Esophagus mucosa (tissue), 1 donor: ENCODE measurements around the gene UTP15. TPM values are rescaled to one million over a fixed set of nuclear protein-coding genes. Genes with fewer than 3 reads are reported as not detected.

Experiments
- ATAC-seq: fragments of 200-7000 bp; cut with Tn5 transposase; one replicate; pipeline ENCODE4 v1.9.1; 2020
- total RNA-seq: library from RNA; stranded (reverse); gene quantifications from one replicate; pipeline ENCODE4 v1.2.4, GENCODE V29; 2023
- donor health status: DM: yes; HTN: yes; CAD: no.

UTP15 gene
- total RNA-seq, 1 donor from 2014 or later = 16.9 TPM

DNA sequence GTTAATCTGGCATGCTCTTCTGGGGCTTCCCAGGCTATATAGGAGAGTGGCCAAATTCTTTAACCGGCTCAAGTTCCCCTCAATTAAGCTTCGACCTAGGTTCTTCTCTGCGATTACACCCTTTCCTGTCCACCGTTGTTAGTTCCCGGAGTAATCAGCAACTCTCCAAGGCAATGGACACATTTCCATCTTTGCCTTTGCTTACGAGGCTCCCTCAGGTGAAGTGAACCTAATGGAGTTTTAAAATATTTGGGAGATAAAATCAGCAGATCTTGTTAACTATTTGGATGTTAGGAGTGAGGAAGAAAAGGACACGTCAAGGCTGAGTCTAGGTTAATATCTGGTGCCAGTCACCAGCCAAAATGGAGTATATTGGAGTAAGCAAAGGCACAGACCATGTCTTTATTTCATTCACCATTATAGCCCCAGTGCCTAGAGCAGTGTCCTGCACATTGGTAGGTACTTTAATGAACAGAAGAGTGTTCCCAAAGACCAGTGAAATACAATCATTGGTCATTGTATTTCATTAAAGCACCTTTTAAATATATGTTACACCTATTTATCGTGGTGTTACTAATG is 515 bp downstream of the UTP15 start:
- ATAC-seq = no peak

DNA sequence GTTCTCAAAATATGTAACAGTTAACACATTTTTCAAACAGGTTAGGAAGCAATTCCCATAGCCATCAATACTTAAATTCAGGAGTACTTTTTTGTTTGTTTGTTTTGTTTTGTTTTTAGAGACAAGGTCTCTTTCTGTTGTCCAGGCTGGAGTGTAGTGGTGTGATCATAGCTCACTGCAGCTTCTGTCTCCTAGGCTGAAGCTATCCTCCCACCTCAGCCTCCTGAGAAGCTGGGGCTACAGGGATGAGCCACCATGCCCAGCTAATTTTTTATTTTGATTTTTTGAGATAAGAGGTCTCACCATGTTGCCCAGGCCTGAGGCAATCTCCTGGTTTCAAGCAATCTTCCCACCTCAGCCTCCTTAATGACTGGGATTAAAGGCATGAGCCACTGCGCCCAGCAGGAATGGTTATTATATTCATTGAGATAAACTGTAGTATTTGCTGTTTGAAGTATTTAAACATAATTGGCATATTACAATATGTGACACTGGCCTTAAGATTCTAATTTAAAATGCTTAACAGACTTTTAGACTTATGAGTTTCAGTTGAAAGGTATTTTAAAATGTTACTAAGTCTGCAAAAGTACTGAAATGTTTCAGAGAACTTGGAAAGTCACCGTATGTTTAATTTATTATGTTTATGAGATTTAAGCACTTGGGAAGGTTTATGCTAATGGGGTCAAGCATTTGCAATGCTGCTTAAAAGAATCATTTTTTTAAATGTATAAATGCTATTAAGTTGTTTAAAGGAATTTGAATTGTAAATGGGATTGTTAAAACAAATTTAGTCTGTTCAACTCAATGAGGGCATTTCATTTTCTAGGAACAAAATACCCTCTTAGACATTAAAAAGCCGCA is 17.0 kb downstream of the UTP15 start:
- no peak for ATAC-seq

DNA sequence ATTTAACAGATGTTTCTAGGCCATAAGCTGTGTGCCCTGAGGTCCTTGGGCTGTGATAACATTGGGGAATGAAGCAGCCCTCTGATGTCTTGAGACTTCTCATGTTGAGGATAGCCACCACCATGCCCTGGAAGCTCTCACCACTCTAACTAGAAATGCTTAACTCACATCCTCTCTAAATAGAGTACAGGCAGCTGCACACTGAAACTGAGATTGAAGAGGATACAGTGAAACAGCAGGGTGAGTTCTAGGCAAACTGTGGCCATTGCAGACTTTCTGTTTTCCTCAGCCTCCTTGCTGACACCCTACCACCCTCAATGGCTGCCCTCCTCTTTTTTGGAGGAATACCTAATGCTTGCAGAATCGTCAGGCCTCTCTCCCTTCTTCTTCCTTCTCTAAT is 22.4 kb downstream of the UTP15 start:
- ATAC-seq = no peak

DNA sequence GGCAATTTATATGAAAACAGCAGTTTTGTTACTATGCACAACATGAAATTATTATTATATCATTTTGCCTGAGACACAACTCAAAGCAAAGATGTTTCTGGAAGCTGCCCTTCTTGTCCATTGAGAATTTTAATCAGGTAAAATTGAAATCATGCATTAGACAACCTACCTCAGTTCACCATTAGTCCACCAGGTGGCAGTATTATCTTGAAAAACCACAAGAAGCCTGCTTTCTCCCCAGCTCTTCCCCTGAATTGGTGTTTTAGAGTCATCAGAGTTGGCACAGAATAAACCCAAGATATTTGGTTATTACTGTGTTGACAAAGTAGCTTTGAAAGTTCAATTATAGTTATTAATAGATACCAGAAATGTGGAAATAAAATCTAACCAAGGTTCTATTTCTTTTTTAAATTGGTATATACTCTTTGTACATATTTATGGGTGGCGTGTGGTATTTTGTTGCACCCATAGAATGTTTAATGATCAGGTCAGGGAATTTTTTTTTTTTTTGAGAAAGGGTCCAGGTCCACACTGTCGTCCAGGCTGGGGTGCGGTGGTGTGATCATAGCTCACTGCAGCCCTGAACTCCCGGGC is 25.7 kb downstream of the UTP15 start:
- ATAC-seq = peak; percentile 84

DNA sequence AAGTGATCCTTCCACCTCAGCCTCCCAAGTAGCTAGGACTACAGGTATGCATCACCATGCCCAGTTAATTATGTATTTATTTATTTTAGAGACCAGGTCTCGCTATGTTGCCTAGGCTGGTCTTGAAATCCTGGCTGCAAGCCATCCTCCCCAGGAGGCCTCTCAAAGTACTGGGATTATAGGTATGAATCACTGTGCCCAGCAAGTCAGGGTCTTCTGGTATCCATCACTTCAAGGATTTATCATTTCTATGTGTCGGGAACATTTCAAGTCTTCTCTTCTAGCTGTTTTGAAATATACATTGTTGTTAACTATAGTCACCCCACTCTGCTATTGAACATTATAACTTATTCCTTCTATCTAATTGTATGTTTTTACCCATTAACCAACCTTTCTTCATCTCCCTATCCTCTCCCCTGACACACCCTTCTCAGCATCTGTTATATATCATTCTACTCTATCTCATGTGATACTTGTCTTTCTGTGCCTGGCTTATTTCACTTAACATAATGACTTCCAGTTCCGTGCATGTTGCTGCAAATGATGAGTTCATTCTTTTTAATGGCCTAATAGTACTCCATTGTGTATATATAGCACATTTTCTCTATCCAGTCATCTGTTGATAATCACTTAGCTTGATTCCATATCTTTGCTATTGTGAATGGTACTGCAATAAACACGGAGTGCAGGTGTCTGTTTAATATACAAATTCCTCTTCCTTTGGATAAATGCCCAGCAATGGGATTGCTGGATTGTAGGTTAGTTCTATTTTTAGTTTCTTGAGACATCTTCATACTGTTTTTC is 26.4 kb downstream of the UTP15 start:
- no peak for ATAC-seq

DNA sequence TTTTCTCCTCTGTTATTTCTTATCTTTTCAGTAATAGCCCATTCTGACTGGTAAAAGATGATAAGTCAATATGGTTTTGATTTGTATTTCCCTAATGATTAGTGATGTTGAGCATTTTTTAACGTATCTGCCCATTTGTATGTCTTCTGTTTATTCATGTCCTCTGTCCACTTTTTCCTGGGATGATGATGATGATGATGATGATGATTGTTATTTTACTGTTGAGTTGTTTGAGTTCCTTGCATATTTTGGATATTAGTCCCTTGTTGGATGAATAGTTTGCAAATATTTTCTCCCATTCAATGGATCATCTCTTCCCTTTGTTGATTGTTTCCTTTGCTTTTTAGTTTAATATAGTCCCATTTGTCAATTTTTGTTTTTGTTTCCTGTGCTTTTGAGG is 27.0 kb downstream of the UTP15 start:
- ATAC-seq = no peak

DNA sequence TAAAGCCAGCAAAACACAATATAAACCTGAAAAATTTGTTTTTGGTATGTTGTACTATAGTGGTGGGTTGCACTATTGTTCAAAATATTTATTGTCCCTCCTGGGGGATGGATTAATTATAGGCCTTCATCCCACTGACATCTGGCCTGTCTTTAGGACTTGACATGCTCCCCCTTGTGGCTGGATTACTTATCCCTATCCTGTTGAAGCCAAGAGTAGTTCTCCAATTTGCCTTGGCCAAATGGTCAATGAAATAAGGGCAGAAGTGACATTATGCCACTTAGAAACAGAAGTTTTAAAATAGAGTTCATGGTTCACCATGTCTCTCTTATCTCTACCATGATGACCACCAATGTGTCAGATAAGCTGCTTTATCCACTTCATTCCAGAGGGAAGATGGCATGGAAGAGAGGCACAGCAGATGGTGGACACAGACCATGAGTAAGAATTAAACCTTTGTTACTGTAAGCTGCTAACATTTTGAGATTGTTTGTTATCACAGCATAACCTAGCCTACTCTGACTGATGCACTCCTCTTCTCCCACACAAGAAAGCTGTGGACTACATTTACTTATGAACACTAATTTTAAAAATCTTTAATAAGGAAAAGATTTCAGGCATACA is 31.3 kb downstream of the UTP15 start:
- ATAC-seq = no peak

DNA sequence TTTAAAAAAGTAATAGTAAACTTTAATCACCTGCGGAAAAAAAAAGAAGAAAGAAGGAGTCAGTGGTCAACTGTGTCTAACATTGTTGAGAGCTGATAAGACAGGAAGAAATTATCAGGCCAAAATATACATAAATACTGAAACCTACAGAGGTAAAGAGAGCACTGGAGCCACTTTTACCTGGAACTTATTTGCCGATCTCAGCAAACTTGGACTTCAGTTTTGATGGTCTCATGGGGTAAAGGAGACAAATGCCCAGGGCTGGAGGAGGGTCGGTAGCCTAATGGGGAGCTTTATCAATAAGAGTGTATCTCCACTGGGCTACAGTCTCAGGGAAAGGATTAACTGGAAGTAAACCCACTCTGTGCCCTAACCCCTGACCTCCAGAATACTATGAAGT is 33.8 kb downstream of the UTP15 start:
- ATAC-seq = no peak

DNA sequence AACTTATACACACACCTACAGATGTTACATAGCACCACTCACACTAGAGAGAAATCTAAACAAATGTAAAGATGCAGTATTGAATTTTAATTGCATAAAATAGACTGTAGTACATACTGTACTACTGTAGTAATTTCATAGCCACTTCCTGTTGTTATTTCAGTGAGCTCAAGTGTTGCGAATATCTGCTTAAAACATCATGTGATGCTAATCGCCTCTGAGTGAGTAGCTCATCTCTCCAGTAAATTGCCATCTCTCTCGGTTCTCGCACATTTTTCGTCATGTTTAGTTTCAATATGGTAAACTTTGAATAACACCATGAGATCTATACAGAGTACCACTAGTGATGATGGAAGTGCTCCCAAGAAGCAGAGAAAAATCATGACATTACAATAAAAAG is 38.5 kb downstream of the UTP15 start:
- ATAC-seq = no peak

DNA sequence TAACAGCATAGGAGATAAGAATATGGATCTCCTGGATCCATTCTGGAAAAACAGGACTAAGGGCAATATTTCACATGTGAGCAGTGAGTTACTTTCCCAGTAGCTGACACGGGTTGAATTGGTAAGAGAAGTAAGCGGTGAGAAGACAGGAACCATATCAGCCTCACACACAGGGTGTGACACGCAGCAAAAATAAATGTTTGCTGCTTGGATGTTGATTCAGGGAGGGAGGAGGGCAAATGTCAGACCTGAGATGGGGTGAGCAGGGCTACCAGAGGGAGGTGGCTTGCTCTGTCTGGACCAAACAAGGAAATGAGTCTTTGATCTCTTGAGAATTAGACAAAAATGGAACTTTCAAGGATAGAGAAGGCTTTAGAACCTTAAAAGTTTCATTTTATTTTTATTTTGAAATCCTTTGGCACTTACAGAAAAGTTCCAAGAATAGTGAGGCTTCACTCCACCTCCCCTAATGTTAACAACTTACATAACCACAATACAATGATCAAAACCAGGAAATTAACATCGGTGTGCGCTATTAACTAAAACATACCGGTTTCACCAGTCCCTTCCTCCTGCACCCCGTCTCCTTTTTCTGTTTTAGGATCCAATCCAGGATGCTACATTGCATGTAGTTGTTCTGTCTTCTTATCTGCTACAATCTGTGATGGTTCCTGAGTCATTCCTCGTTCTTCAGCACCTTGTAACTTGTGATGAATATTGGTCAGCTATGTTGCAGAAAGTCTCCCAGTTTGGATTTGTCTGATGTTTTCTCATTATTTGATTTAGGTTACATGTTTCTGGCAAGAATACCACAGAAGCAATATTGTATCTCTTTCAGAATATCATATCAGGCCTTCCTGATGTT is 39.9 kb downstream of the UTP15 start:
- peak; percentile 59 for ATAC-seq

DNA sequence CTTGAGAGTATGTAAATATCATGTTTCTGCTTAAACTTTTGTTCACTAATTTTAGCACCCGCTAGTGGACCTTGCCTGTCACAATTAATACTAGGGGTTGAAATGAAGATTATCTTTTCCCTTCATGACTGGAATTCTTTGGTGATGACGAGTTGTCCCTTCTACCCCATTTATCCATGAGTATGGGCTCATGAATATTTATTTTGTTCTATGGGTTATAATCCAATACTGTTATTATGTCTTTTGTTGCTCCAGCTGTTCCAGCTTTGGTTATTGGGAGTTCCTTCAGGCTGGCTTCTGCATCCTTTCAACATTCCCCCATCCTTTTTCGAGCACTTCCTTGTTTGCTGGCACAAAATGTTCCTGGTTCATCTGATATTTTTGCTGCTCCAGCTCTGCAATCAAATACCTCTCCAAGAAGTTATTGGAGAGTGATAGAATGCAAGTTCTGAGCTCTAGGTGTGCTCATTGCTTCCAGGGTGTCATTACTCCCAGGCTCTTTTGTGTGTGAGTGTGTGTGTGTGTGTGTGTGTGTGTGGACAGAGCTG is 40.7 kb downstream of the UTP15 start:
- ATAC-seq = no peak

DNA sequence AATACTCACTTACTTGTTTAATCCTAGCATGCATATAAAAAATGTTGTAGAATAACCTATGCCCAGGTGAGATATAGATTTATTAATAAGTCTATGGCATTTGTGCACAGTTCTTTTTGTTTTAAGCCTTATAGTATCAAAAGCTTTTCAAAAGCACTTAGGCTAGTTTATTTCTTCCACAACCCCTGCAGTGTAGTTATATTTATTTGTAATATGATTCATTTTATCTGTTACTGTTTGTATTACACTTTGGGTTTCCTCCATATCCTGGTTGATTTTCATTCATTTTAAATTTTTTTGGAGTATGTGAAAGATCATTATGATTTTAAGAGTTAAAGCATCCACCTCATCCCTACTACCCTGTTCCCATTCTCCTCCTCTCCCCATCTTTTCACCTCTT is 41.7 kb downstream of the UTP15 start:
- no peak for ATAC-seq

DNA sequence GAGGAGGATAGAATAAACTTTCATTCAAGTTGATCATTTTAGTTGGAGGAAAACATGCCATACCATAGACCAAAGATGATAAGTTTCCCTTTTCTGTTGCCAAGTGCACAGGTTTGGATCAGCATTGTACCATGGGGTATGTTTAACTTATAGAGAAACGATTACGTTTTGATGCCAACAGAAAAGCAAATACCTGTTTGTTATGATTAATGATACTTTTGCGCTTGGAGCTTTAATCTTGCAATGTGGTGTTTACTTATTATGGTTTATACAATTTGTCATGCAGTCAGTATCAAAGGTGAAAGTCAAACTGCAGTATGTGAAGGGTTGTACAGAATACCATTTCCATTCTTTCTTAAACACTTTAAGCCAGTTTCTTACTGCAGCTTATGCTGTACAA is 47.3 kb downstream of the UTP15 start:
- peak; percentile 4 for ATAC-seq

DNA sequence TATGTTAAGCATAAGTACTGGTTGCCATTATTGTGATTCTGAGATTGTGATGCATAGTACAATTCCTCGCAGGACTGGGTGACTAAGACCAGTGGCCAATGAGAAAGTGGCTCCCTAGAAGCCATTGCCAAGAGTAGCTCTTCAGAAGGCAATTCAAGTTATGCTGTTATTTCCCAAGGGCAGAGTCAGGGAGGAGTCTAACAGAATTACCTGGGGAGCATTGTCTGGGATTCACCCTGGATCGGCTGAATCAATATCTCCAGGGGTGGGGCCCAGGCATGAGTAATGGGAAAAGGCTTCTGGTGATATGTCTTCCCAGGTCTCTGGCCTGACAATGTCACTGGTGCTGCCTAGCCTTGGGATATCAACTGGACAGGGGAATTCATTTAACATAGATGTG is 49.5 kb downstream of the UTP15 start:
- peak; percentile 95 for ATAC-seq

DNA sequence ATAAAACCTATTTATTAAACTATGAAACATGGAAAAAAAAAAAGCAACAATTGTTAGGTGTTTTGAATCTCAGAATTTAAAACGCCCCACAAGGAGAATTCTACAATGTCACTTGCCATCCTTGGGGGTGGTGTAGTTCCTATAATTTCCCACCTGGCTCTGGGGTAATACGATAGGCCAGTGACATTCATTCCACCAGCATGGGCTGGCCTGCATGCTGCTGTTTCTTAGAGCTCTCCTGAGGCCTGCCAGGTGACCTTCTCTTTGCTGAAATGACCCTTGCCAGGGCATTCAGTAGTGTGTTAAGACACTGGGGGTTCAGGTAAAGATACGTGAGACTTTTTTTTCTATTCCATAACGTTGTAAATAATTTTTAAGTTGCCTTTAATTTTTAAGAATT is 50.4 kb downstream of the UTP15 start:
- no peak for ATAC-seq

DNA sequence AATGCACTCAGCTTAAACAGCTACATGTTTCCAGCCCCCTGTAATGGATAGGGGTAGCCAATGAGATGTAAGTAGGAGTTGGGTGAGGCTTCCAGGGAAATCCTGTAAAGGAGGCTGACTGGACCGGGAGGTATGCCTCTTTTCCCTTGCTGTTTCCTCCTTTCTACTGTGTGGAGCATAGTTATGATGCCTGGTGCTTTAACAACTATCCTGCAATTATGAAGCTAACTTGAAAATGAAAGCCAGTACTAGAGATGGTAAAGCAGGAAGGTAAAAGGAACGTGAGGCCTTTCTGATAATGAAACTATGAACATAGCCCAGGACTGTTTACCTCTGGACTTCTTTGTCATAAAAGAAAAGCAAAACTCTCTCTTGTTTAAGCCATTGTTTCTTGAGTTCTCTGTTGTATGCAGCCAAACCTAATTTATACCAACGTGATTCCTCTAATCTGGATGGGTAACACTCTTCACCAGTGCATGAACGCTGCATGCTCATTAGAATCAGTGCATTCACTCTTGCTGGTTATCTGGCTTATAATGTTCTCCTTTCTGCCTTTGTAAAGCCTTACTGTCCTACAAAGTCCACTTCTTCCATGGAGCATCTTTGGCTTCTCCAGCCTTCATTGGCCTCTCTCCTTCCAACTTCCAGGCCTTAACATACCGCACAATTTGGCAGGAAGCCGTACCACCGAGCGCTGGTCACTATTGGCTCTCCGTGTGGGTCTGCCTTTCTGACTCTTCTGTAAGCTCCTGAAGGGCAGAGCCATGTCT is 52.2 kb downstream of the UTP15 start:
- ATAC-seq = no peak

DNA sequence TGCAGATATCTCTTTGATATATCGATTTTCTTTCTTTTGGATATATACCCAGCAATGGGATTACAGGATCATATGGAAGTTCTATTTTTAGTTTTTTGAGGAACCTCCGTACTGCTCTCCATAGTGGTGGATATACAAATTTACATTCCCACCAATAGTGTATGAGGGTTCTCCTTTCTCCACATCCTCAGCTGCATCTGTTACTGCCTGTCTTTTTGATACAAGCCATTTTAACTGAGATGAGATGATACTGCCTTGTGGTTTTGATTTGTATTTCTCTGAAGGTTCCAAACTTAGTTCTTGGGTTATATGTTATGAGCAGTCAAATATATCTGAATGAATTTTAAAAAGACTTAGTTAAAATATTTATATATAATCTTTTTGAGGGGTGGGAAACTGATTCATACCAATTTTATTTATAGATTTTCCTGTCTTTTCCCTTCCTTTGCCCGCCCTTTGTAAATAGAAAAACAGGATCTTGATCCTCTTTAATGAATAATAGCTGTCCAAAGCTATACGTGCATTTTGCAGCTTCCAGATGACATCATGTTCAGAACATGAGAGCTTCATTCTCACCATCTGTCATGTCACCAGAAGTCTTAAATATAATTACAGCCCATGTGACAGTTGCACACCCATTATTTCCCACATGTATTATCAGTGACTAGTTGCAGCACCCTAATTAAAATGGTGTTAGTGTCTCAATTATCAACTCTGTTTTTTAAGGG is 54.2 kb downstream of the UTP15 start:
- peak; percentile 38 for ATAC-seq

DNA sequence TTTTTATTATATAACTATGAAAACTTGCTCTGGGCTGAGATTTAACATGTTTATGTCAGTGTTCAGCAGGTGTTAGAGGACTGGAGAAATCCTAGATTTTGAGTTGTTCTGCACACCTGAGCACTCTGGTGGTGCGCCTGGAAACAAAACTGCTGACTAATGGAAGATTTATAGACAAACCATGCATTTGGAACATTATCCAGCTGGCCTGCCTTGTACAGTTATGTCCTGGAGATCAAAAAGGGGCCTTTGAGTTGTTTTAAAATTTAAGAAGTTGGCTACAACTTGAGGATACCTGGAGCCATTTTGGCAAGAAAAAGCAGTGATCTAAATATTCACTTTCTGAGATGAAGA is 54.8 kb downstream of the UTP15 start:
- ATAC-seq = no peak

DNA sequence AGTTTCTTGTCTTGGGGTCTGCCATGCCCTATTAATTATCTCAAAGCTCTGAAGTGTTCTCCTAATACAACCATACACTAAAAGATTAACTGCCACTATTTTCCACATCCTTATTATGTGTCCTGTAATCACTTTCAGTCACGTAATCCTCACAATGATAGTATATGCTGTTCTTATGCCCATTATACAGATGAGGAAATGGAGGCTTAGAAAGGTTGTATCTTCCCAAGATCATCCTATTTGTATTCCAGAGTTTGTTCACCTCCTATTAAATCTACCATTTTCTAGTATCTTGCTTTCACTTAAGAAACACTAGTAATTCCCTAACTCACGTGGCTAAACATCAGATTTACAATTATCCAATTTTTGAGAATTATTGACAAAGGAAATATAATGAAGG is 57.5 kb downstream of the UTP15 start:
- ATAC-seq = no peak

DNA sequence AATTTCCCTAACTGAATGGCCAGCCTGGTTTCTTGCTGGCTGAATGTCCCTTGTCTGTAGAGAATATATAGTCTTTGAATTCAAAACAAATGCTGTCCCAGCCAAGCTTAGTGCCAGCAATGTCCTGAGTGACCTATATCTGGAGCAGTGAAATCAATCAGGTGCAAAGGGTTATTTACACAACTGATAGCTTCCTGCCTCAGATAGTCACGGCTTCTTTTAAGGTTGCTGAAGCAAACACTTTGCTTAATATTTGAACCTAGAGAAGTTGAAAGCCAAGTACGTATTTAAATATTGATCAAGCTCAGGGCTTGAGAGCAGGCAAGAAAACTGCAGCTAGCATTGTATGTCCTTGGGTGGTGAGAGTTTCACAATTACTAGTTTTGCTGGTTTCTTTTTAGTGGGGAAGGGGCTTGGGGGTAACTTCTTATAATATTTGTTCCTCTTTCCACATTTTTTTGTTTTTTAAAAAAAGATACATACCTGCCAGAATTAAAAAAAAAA is 58.4 kb downstream of the UTP15 start:
- ATAC-seq = no peak
